SU-DHL-6 (cell line): ENCODE results near the gene PGLYRP2.

Source experiments
- H2AFZ ChIP-seq: fragments of 200-600 bp; sonication (generic); 2 replicates; pipeline ENCODE4 v1.6.1; 2014; ENCODE audit warnings: low read depth, mild to moderate bottlenecking, moderate library complexity, mixed read lengths, antibody characterized with exemption, low read length; ENCODE audit not compliant: severe bottlenecking
- H3F3A ChIP-seq: fragments of 200-600 bp; shearing (Covaris generic); 2 replicates; pipeline ENCODE4 v1.6.0; 2016; ENCODE audit warnings: antibody characterized with exemption, mild to moderate bottlenecking; ENCODE audit not compliant: insufficient read depth
- H3K27ac ChIP-seq: fragments of 200-600 bp; sonication (generic); 2 replicates; pipeline ENCODE4 v1.5.1; 2016; ENCODE audit warnings: low read depth, mild to moderate bottlenecking, low read length, moderate library complexity, mixed read lengths
- H3K27me3 ChIP-seq: fragments of 200-600 bp; sonication (generic), shearing (Covaris generic); 2 replicates; pipeline ENCODE4 v1.6.0; 2014; ENCODE audit warnings: mild to moderate bottlenecking, low read length
- H3K36me3 ChIP-seq: fragments of 200-600 bp; sonication (generic); 2 replicates; pipeline ENCODE4 v1.6.1; 2014; ENCODE audit warnings: mild to moderate bottlenecking, low read length, mixed read lengths
- H3K4me2 ChIP-seq: fragments of 300-600, 200-600 bp; shearing (Covaris generic), sonication (generic); 2 replicates; pipeline ENCODE4 v1.6.0; 2014; ENCODE audit warnings: low read length, low read depth, mild to moderate bottlenecking; ENCODE audit not compliant: poor library complexity, severe bottlenecking
- H3K4me3 ChIP-seq: fragments of 200-600 bp; sonication (generic); 2 replicates; pipeline ENCODE4 v1.5.1; 2014; ENCODE audit warnings: antibody characterized with exemption, low read length, mild to moderate bottlenecking, mixed read lengths; ENCODE audit not compliant: insufficient read depth, poor library complexity, severe bottlenecking
- H3K79me2 ChIP-seq: fragments of 200-600 bp; sonication (generic); 2 replicates; pipeline ENCODE4 v1.6.1; 2014; ENCODE audit warnings: mild to moderate bottlenecking, low read length, moderate library complexity; ENCODE audit not compliant: insufficient read depth
- H3K9ac ChIP-seq: fragments of 200-600 bp; sonication (generic); 2 replicates; pipeline ENCODE4 v1.7.0; 2014; ENCODE audit warnings: mild to moderate bottlenecking, low read length
- H3K9me2 ChIP-seq: fragments of 200-600 bp; sonication (generic); replicated peaks from 2 replicates; pipeline ENCODE4 v1.6.1; 2014; ENCODE audit warnings: low read length; ENCODE audit not compliant: insufficient read depth
- H3K9me3 ChIP-seq: fragments of 200-600 bp; sonication (generic); 2 replicates; pipeline ENCODE4 v1.6.1; 2014; ENCODE audit warnings: low read length, mixed read lengths; ENCODE audit not compliant: insufficient read depth
- H4K20me1 ChIP-seq: fragments of 200-600 bp; sonication (generic); 2 replicates; pipeline ENCODE4 v1.6.1; 2014; ENCODE audit warnings: low read depth, mild to moderate bottlenecking, antibody characterized with exemption, low read length, moderate library complexity, mixed read lengths
- EZH2phosphoT487 ChIP-seq: fragments of 200-600 bp; sonication (generic), shearing (Covaris generic); conservative IDR thresholded peaks from 2 replicates; pipeline ENCODE4 v1.6.1; 2018; ENCODE audit warnings: mild to moderate bottlenecking, antibody characterized with exemption, low read length, moderate library complexity, mixed read lengths
- TF ChIP-seq, protein P1 (sequence below): fragments of 200-600 bp; sonication (generic); IDR thresholded peaks from one replicate; pipeline ENCODE4 v1.5.1; 2017; ENCODE audit warnings: antibody characterized with exemption, mild to moderate bottlenecking, low read length, moderate library complexity; ENCODE audit not compliant: insufficient read depth, poor library complexity, severe bottlenecking

The PGLYRP2 gene

DNA sequence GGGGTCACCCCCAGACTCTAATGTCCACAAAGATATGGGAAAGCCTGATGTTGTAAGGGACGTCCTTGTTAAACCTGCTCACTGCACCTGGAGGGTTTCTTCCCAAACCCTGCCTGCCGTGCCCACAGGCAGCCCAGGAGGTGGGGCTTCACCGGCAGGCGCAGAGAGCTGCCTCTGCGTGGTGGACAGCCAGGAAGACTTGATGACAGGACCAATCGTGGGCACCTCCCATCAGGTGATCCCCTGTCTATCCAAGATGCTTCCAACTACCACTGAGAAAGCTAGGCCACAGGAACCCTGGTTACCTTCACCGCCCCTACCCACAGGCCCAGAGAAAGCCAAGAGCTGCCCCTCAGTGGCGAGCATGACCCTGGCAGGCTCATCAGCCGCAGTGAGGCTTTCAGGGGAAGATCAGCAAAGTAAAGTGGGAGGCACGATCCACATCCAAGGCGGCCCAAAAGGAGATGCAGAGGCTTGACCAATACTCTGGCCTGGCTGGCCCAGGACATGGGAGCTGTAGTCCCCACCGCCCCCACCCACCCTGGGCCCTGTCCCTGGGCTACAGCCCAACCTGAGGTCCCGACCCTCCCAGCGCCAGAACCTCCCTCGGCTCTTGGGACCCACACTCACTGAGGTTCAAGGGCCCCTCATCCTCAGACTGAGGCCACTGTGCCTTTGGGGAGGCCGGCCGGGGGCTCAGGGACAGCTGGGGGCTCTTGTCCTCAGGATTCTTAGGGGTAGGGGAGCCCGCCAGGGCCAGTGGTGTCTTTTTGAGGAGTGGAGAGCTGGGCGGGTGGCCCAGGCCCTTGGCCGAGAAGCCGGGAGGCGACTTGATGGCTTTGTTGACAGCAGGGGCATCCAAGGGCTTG, 50.1 kb downstream of the PGLYRP2 start:
- Histone ChIP-seq H3K27me3 (no peaks in the 10 kb centered on the region), H3K9ac (no peak overlapping the region), H3K36me3 (no peaks in the 10 kb centered on the region), H2AFZ (no peak overlapping the region), H3K79me2 (peaks cover 40% of the 10 kb centered on the region), H3K9me2 (no peaks in the 10 kb centered on the region), H3K27ac (no peak overlapping the region), H3K9me3 (no peaks in the 10 kb centered on the region), H4K20me1 (no peaks in the 10 kb centered on the region; the same call in 1 of the 2 replicates), H3K4me3 (no peak overlapping the region), H3F3A (no peaks in the 10 kb centered on the region), H3K4me2 (no peak overlapping the region)
- TF ChIP-seq, protein P1, sequence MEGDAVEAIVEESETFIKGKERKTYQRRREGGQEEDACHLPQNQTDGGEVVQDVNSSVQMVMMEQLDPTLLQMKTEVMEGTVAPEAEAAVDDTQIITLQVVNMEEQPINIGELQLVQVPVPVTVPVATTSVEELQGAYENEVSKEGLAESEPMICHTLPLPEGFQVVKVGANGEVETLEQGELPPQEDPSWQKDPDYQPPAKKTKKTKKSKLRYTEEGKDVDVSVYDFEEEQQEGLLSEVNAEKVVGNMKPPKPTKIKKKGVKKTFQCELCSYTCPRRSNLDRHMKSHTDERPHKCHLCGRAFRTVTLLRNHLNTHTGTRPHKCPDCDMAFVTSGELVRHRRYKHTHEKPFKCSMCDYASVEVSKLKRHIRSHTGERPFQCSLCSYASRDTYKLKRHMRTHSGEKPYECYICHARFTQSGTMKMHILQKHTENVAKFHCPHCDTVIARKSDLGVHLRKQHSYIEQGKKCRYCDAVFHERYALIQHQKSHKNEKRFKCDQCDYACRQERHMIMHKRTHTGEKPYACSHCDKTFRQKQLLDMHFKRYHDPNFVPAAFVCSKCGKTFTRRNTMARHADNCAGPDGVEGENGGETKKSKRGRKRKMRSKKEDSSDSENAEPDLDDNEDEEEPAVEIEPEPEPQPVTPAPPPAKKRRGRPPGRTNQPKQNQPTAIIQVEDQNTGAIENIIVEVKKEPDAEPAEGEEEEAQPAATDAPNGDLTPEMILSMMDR, result no peak
- TF ChIP-seq EZH2phosphoT487, result no peak

DNA sequence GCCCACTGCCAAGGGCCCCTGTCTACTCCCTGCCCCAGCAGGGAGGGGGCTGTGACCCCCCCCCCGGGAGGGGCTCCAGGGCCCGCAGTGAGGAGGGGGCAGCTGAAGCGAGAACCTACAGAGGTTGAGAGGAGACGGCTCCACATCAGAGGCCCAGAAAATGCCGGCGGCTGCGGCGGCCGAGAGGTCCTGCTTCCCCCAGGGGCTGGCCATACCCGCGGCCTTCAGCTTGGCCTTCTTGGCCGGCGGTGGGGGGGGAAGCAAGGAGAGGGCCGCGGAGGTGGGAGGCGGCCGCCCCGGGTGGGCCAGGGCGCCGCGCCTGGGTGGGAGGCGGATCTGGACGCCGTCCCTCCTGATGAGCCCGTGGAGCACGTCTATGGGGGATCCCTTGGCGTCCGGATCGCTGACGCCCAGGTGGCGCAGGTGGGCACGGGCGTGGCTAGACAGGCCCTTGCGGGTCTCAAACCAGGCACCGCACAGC, 51.3 kb downstream of the PGLYRP2 start:
- peaks cover 7% of the 10 kb centered on the region; the same call in 1 of the 2 replicates for H3K36me3 ChIP-seq
- H3K9ac ChIP-seq, result no peak overlapping the region
- H3K79me2 ChIP-seq, result peaks cover 40% of the 10 kb centered on the region

DNA sequence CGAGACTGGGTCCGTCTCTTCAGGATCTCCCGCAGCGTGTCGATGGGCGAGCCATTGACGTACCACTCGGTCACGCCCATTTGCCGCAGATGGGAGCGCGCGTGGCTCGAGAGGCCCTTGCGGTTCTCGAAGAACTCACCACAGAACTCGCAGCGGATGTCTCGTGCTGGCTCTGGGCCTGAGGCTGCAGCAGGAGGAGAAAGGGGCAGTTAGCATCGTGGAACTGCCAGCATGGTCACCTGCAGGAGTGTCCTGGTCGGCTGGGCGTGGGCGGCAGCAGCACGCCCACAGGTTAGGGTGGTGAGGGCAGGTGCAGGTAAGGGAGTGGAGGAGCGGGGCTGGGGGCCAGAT, 52.0 kb downstream of the PGLYRP2 start:
- H3K9me3 ChIP-seq, result no peaks in the 10 kb centered on the region
- peaks cover 7% of the 10 kb centered on the region; the same call in 1 of the 2 replicates for H3K36me3 ChIP-seq
- H3F3A ChIP-seq, result no peaks in the 10 kb centered on the region
- peaks cover 40% of the 10 kb centered on the region for H3K79me2 ChIP-seq
- no peak overlapping the region for H3K9ac ChIP-seq
- no peaks in the 10 kb centered on the region for H3K27me3 ChIP-seq
- no peak overlapping the region for H3K4me2 ChIP-seq
- TF ChIP-seq, protein P1, result no peak
- TF ChIP-seq EZH2phosphoT487, result no peak
- H3K27ac ChIP-seq, result no peak overlapping the region
- no peaks in the 10 kb centered on the region; the same call in 1 of the 2 replicates for H4K20me1 ChIP-seq
- H3K4me3 ChIP-seq, result no peak overlapping the region
- no peaks in the 10 kb centered on the region for H3K9me2 ChIP-seq
- H2AFZ ChIP-seq, result no peak overlapping the region

More for the DNA sequence above, 51.3 kb downstream of the PGLYRP2 start:
- Histone ChIP-seq H3K27ac (no peak overlapping the region), H4K20me1 (no peaks in the 10 kb centered on the region; the same call in 1 of the 2 replicates), H3K9me3 (no peaks in the 10 kb centered on the region), H3K9me2 (no peaks in the 10 kb centered on the region), H3K27me3 (no peaks in the 10 kb centered on the region), H3K4me2 (no peak overlapping the region), H3K4me3 (no peak overlapping the region), H3F3A (no peaks in the 10 kb centered on the region), H2AFZ (no peak overlapping the region)
- no peak for TF ChIP-seq EZH2phosphoT487
- TF ChIP-seq, protein P1, result no peak
